Esophagus muscularis mucosa (tissue), 4 donors: ENCODE measurements around the gene CSRNP2. TPM values are rescaled to one million over a fixed set of nuclear protein-coding genes. Genes with fewer than 3 reads are reported as not detected.

Experiments used
- DNase-seq: peaks from one replicate; pipeline ENCODE4 v3.0.0-alpha.2; 2017; ENCODE audit errors: extremely low spot score
- H3K27ac ChIP-seq, 4 donors: fragments of 200-600 bp; sonication (generic); replicated peaks in 1 of 4; 1 replicate in 3 of 4; 2 replicates in 1 of 4; pipeline ENCODE4 v1.5.1; 2016 to 2019; ENCODE audit warnings: mild to moderate bottlenecking in 1 of 4
- H3K27me3 ChIP-seq, 4 donors: fragments of 200-600 bp; sonication (generic); one replicate each; pipeline versions ENCODE4 v1.5.1 to v1.6.0; 2016 to 2019
- H3K36me3 ChIP-seq, 4 donors: fragments of 200-600 bp; sonication (generic); one replicate each; pipeline ENCODE4 v1.5.1; 2016 to 2019
- H3K4me1 ChIP-seq, 4 donors: fragments of 200-600 bp; sonication (generic); one replicate each; pipeline ENCODE4 v1.5.1; 2016 to 2019
- H3K4me3 ChIP-seq, 4 donors: fragments of 200-600 bp; sonication (generic); 1 replicate in 2 of 4; 2 replicates in 2 of 4; pipeline ENCODE4 v1.5.1; 2016 to 2019; ENCODE audit warnings: mild to moderate bottlenecking in 4 of 4, moderate library complexity in 1 of 4
- H3K9me3 ChIP-seq, 4 donors: fragments of 200-600 bp; sonication (generic); 1 replicate in 3 of 4; 2 replicates in 1 of 4; pipeline ENCODE4 v1.5.1; 2016 to 2019
- CTCF ChIP-seq, 3 experiments: fragments of 200-600 bp in 2 of 3; fragments of 450-650 bp in 1 of 3; sonication (generic) in 2 of 3; IDR thresholded peaks; one replicate each; pipeline ENCODE4 v1.5.1; 2017 to 2019; ENCODE audit warnings: antibody characterized with exemption in 3 of 3, mild to moderate bottlenecking in 2 of 3, moderate library complexity in 1 of 3
- EP300 ChIP-seq: sonication (generic); formaldehyde crosslinking; IDR thresholded peaks from one replicate; pipeline ENCODE4 v1.6.1; 2017; ENCODE audit warnings: antibody characterized with exemption
- POLR2A ChIP-seq: fragments of 450-650 bp; IDR thresholded peaks from one replicate; pipeline ENCODE4 v1.6.1; 2017; ENCODE audit warnings: antibody characterized with exemption, moderate library complexity, mild to moderate bottlenecking, low read depth
- POLR2AphosphoS5 ChIP-seq, 2 donors: sonication (generic); formaldehyde crosslinking; IDR thresholded peaks; one replicate each; pipeline ENCODE4 v1.6.1; 2017; ENCODE audit warnings: antibody characterized with exemption in 2 of 2
- WGBS: methylation state at CpG from one replicate; pipeline ENCODE4 v1.1.5; 2018; 5-methylcytosine and 5-hydroxymethylcytosine counted together
- intact Hi-C: fragments of 100-400 bp; cut with DNase I; formaldehyde crosslinking; loops from one replicate; pipeline ENCODE4 v1.15.1; 2023
- total RNA-seq, 4 donors: library from RNA; depleted of rRNA; stranded (reverse); fragments of >200 nt; gene quantifications; one replicate each; pipeline versions ENCODE4 v1.1.0 to v1.2.1, GENCODE V29; 2016

CSRNP2 gene
- total RNA-seq, 4 donors from 2014 or later = 20.3 to 31.5 (median 25.5) TPM

GRCh38 chr12:51023625-51024382, 59.6 kb downstream of the CSRNP2 start:
- peaks cover 17 to 56% (median 42%) of the 10 kb centered on the region in 4 donors for H3K4me1 ChIP-seq
- peak overlapping the region; percentile 86 to 96 (median 90) for H3K27ac ChIP-seq
- DNase-seq = no peak
- intact Hi-C loops = loop anchor here (5.0 kb wide), 1 partner anchor 37 kb away; no protein-coding TSS in a partner anchor
- 73% methylated on average over 4 of the region's 4 CpGs for WGBS
- H3K4me3 ChIP-seq = peak overlapping the region; percentile 71 to 94 (median 82)
- no peak for TF ChIP-seq POLR2A
- no peak for TF ChIP-seq EP300
- TF ChIP-seq POLR2AphosphoS5 (IDR thresholded peaks at IDR 0.05) = no peak
- no peak for TF ChIP-seq CTCF (IDR thresholded peaks at IDR 0.05)
- H3K36me3 ChIP-seq = no peaks in the 10 kb centered on the region
- H3K9me3 ChIP-seq = no peaks in the 10 kb centered on the region
- H3K27me3 ChIP-seq = no peaks in the 10 kb centered on the region

GRCh38 chr12:51021694-51022093, 61.7 kb downstream of the CSRNP2 start:
- intact Hi-C loops = loop anchor here (5.0 kb wide), 1 partner anchor 34 kb away; no protein-coding TSS in a partner anchor
- TF ChIP-seq CTCF (IDR thresholded peaks at IDR 0.05) (no peak), POLR2AphosphoS5 (IDR thresholded peaks at IDR 0.05) (no peak), EP300 (no peak), POLR2A (no peak)
- H3K36me3 ChIP-seq = no peaks in the 10 kb centered on the region
- H3K9me3 ChIP-seq = no peaks in the 10 kb centered on the region
- H3K27me3 ChIP-seq = no peaks in the 10 kb centered on the region
- peaks cover 17 to 55% (median 41%) of the 10 kb centered on the region in 4 donors for H3K4me1 ChIP-seq
- DNase-seq = no peak
- no peak overlapping the region for H3K27ac ChIP-seq
- 32% methylated on average over 1 of the region's 1 CpG for WGBS
- no peak overlapping the region for H3K4me3 ChIP-seq

- no peak for DNase-seq
- intact Hi-C loops = loop anchor here (5.0 kb wide), 1 partner anchor 33 kb away; no protein-coding TSS in a partner anchor
- Histone ChIP-seq H3K4me1 (peaks cover 17 to 49% (median 38%) of the 10 kb centered on the region in 4 donors), H3K36me3 (no peaks in the 10 kb centered on the region), H3K27me3 (no peaks in the 10 kb centered on the region), H3K4me3 (no peak overlapping the region), H3K27ac (peak overlapping the region in 2 of 4 donors; percentile 4 to 14), H3K9me3 (no peaks in the 10 kb centered on the region)
- 86% methylated on average over 7 of the region's 7 CpGs for WGBS
- TF ChIP-seq CTCF (IDR thresholded peaks at IDR 0.05) (no peak), EP300 (no peak), POLR2A (no peak)
Measured at GRCh38 chr12:51020448-51021182, 62.8 kb downstream of the CSRNP2 start.

GRCh38 chr12:51019927-51020326, 63.5 kb downstream of the CSRNP2 start:
- no peaks in the 10 kb centered on the region for H3K27me3 ChIP-seq
- peaks cover 12 to 42% (median 31%) of the 10 kb centered on the region in 4 donors for H3K4me1 ChIP-seq
- intact Hi-C loops = loop anchor here (5.0 kb wide), 1 partner anchor 33 kb away; no protein-coding TSS in a partner anchor
- TF ChIP-seq CTCF (IDR thresholded peaks at IDR 0.05) (no peak), POLR2A (no peak)
- no peaks in the 10 kb centered on the region for H3K36me3 ChIP-seq
- H3K27ac ChIP-seq = peak overlapping the region in 1 of 4 donors; percentile 1
- H3K4me3 ChIP-seq = no peak overlapping the region
- no peaks in the 10 kb centered on the region for H3K9me3 ChIP-seq
- 90% methylated on average over 2 of the region's 2 CpGs for WGBS
- no peak for DNase-seq
